GM18511 (cell line): ENCODE data around the gene SYNPO.

ENCODE experiments used
- ATAC-seq: cut with Tn5 transposase; IDR thresholded peaks from one replicate; pipeline ENCODE4 v1.9.1; 2021; ENCODE audit warnings: mild to moderate bottlenecking, moderate library complexity; ENCODE audit not compliant: unreplicated experiment

SYNPO gene

DNA sequence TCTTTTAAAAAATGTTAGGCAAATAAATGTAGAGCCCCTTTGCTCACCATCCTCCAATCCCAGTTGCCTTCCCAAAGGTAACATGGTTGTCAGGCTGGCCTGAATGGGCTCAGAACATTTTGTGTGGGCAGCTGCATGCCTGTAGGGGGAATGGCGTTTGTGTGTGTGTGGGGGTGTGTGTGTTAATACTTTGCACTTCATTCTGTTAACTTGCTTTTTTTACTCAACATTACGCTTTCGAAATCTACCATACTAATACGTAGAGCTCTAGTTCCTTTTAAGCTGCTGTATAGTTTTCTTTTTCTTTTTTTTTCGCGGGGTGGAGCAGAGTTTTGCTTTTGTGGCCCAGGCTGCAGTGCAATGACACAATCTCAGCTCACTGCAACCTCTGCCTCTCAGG, 34.6 kb downstream of the SYNPO start:
- ATAC-seq: no peak

DNA sequence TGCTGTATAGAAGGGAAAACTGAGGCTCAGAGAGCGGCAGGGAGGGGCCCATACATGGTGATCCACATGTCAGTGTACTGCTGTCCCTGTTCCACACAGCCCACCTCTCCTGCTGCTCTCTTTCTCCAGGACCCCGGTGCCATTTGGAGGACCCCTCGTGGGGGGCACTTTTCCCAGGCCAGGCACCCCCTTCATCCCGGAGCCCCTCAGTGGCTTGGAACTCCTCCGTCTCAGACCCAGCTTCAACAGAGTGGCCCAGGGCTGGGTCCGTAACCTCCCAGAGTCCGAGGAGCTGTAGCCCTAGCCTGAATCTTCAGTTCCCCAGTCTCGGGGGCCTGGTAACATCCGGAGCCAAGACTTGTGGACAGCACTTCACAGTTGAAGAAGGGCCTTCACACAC, 36.1 kb downstream of the SYNPO start:
- no peak for ATAC-seq

DNA sequence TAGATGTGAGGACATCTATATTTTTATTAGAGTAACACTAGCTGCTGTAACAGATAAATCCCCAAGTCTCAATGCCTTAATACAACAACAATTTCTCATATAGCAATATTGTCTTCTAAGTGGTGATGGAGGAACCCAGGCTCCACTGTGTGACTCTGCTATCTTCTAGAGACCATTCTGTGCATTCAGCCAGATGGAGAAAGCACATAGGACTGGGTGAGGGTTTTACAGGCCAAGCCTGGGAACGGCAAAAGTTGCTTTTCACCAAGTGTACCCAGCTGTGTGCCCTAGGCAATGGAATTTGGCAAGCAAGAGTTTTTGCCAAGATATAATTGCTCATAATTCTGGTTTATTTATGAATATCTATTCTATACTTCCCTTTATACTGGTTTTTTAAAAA, 48.7 kb downstream of the SYNPO start:
- ATAC-seq: no peak

DNA sequence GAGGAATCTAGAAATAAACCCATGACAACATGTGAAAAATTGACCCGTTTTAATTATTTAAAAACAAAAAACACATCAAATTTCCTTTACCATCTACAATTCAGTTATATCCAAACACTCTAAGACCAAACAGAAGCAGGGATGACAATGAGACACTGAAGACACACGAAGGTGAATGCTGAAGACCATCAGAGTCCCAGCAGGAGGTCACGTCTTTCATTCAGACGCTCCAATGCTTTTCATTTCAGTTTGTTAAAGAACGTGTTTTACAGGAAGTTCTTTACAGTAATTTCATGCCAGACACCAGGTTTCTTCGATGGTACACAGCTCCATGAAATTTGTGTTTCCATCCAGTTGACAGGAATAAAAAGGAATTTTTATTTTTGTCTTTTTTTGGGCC, 50.3 kb downstream of the SYNPO start:
- no peak for ATAC-seq

DNA sequence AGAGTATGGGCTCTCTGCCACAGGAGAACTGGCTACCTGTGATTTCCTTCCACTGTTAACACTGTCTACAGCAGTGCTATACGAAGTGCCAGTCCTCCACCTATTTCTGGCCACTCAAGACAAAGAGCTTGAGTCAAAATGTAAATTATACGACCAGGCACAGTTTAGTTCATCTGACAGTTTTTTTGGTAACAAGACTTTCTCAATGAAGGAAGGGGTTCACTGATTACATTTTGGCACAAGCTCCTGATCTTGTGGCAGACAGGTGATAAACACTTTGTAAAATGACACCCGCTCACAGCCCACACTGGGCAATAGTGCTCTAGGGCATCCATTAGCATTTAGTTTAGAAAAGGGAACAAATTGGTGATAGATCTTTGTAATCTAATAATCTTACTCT, 51.8 kb downstream of the SYNPO start:
- ATAC-seq: no peak

DNA sequence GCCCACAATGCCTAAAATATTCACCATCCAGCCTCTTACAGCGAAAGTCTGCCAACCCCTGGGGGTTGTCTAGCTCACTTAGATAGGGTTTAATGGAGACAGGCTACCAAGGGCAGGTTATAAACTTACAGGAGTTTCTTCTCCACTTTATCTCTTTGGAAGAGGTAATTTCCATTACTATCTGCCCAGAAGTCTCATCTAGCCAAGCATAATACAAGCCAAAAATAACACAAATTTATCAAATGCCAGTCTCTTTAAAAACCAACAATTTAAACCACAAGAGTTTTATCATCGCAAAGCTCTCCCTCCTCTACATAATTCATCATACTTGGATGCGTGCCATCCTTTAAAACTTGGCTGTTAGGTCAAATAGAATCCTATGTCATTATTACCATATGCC, 54.2 kb downstream of the SYNPO start:
- no peak for ATAC-seq

DNA sequence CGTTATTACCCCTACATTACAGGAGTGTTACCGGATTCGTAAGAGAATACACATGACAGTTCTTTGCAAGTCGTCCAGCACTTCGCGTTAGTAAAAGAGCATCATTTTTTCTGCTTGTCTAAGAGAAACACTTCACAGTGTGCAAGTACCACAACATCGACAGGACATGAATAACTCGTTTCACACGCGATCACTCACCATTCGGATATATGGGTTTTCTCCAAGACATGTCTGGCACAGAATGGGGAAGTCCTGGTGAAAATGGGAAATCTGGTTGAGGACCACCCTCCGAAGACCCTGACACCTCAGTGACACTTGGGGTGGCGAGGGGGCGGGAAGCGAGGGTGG, 59.8 kb downstream of the SYNPO start:
- peak; percentile 15 for ATAC-seq

DNA sequence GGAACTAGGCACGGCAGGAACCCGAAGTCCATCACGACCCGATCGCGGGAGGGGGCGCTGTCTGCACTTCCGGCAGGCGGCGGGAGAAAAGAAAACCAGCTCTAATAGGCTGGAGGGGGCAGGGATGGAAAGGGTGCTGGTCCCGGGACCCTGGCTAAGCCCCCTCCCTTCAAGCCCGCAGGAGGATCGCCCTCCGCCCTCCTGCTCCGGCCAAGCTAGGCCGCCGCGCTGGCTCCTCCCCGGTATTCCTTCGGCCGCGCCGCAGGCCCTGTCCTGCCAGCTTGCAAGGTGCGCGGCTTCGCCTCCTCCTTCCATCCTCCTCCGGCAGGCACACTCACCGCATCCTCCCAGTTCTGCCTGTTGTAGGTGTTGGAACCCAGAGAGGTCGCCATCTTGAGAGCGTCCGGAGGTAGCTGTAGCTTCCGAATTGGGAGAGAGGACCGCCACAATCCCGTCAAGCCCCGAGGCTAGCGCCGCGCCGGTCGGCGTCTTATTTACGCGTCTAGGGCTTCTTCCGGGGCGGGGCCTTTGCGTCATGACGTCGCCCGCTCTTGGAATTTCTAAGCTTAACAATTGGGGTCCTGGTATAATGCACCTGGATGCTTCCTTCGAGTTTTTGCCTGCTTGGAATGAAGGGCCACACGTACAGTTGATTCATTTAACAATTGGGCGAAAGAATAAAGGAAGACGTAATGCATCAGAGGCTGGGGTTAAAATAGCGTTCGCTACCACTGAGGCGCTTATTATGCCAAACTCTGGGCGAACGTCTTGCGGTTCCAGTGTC, 60.3 kb downstream of the SYNPO start, which contains the start of gene RBM22:
TSS of gene RBM22 (minus strand) at position 469 of the 784 bp plus-strand sequence. CDS start at position 392, 77 bp downstream.
- ATAC-seq: peak; percentile 98

DNA sequence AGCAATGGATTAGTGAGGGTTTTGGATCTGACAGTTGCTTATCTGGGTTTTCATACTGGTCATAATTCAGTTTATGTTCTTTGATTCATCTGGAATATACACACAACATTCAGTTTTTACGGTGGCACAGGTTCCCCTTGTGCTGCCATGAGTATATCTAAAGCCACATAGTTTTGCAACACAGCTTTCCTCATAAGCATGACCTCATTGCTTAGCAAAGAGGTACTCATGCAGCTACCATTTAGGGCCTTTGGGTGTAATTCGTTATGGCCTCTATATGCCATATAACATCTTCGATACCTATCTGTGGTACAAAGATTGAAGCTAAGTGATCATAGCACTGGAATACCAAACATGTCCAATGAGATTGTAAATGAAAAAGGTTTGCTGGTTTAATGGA, 63.3 kb downstream of the SYNPO start:
- no peak for ATAC-seq

DNA sequence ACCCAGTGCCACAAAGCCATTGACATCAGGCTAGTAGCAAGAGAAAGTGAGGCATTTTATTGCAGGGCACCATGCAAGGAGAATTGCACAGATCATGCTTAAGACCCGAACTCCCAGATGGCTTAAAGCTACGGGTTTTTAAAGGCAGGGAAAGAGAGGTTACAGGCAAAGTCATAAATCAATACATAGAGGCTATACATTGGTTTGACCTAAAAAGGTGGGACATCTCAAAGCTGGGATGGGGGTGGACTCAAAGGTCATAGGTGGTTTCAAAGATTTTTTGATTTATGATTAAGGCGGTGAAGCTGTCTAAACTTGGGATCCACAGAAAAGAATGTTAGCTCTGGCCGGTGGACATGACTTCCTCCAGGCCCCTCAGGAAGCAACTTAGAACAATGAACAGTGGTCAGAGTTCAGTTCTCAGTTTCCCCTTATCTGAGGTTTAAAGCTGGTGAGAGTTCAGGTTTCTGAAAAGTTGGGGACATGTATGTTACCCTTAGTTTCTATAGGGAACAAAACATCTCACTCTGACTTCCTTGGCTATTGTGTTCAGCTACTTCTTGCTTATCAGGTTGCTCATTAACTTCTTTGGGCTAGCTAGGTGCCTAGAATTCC, 66.4 kb downstream of the SYNPO start:
- no peak for ATAC-seq
